ENCODE data around the gene ADGRA3.

Gene ADGRA3

GRCh38 chr4:22500831-22501714 is 14.8 kb downstream of the ADGRA3 start:
- H3K9ac ChIP-seq (ENCODE audit: low read length), result no peak overlapping the region
- H3K9me2 ChIP-seq (replicated peaks; ENCODE audit: insufficient read depth, low read length), result no peaks in the 10 kb centered on the region
- H2AFZ ChIP-seq (ENCODE audit: low read depth, low read length, severe bottlenecking), result no peak overlapping the region
- no peak overlapping the region for H3K4me3 ChIP-seq (ENCODE audit: insufficient read depth, low read length, poor library complexity, severe bottlenecking)
- no peaks in the 10 kb centered on the region for H3F3A ChIP-seq (ENCODE audit: insufficient read depth)
- no peak overlapping the region for H3K4me2 ChIP-seq (ENCODE audit: low read depth, low read length, poor library complexity, severe bottlenecking)
- no peak overlapping the region for H3K27ac ChIP-seq (ENCODE audit: low read depth, low read length)
- no peaks in the 10 kb centered on the region for H3K27me3 ChIP-seq (ENCODE audit: low read length)
- H3K9me3 ChIP-seq (ENCODE audit: insufficient read depth, low read length), result no peaks in the 10 kb centered on the region
- H3K79me2 ChIP-seq (ENCODE audit: insufficient read depth, low read length), result no peaks in the 10 kb centered on the region
- TF ChIP-seq CTCF (IDR thresholded peaks at IDR 0.05; ENCODE audit: insufficient read depth, low read length, poor library complexity, severe bottlenecking) (no peak), EZH2phosphoT487 (conservative IDR thresholded peaks at IDR 0.05; ENCODE audit: low read length) (no peak)
- no peaks in the 10 kb centered on the region for H3K36me3 ChIP-seq (ENCODE audit: low read length)
- H4K20me1 ChIP-seq (ENCODE audit: low read depth, low read length), result no peaks in the 10 kb centered on the region

GRCh38 chr4:22500128-22500611 is 15.7 kb downstream of the ADGRA3 start:
- no peaks in the 10 kb centered on the region for H3K9me2 ChIP-seq (replicated peaks; ENCODE audit: insufficient read depth, low read length)
- no peaks in the 10 kb centered on the region for H3K27me3 ChIP-seq (ENCODE audit: low read length)
- no peaks in the 10 kb centered on the region for H4K20me1 ChIP-seq (ENCODE audit: low read depth, low read length)
- no peak for TF ChIP-seq CTCF (IDR thresholded peaks at IDR 0.05; ENCODE audit: insufficient read depth, low read length, poor library complexity, severe bottlenecking)
- TF ChIP-seq EZH2phosphoT487 (conservative IDR thresholded peaks at IDR 0.05; ENCODE audit: low read length), result no peak
- no peaks in the 10 kb centered on the region for H3K79me2 ChIP-seq (ENCODE audit: insufficient read depth, low read length)
- H3F3A ChIP-seq (ENCODE audit: insufficient read depth), result no peaks in the 10 kb centered on the region
- H3K27ac ChIP-seq (ENCODE audit: low read depth, low read length), result no peak overlapping the region
- H3K36me3 ChIP-seq (ENCODE audit: low read length), result no peaks in the 10 kb centered on the region
- no peak overlapping the region for H3K4me3 ChIP-seq (ENCODE audit: insufficient read depth, low read length, poor library complexity, severe bottlenecking)
- no peaks in the 10 kb centered on the region for H3K9me3 ChIP-seq (ENCODE audit: insufficient read depth, low read length)
- no peak overlapping the region for H2AFZ ChIP-seq (ENCODE audit: low read depth, low read length, severe bottlenecking)
- no peak overlapping the region for H3K4me2 ChIP-seq (ENCODE audit: low read depth, low read length, poor library complexity, severe bottlenecking)
- H3K9ac ChIP-seq (ENCODE audit: low read length), result no peak overlapping the region

GRCh38 chr4:22498866-22499265 is 17.0 kb downstream of the ADGRA3 start:
- H3K9me3 ChIP-seq (ENCODE audit: insufficient read depth, low read length), result no peaks in the 10 kb centered on the region
- H3K36me3 ChIP-seq (ENCODE audit: low read length), result no peaks in the 10 kb centered on the region
- H3K27me3 ChIP-seq (ENCODE audit: low read length), result no peaks in the 10 kb centered on the region
- no peak for TF ChIP-seq EZH2phosphoT487 (conservative IDR thresholded peaks at IDR 0.05; ENCODE audit: low read length)
- TF ChIP-seq CTCF (IDR thresholded peaks at IDR 0.05; ENCODE audit: insufficient read depth, low read length, poor library complexity, severe bottlenecking), result no peak
- no peaks in the 10 kb centered on the region for H3K79me2 ChIP-seq (ENCODE audit: insufficient read depth, low read length)
- H3K9ac ChIP-seq (ENCODE audit: low read length), result no peak overlapping the region
- no peaks in the 10 kb centered on the region for H3F3A ChIP-seq (ENCODE audit: insufficient read depth)
- H3K9me2 ChIP-seq (replicated peaks; ENCODE audit: insufficient read depth, low read length), result no peaks in the 10 kb centered on the region
- H3K27ac ChIP-seq (ENCODE audit: low read depth, low read length), result no peak overlapping the region
- H3K4me2 ChIP-seq (ENCODE audit: low read depth, low read length, poor library complexity, severe bottlenecking), result no peak overlapping the region
- no peak overlapping the region for H2AFZ ChIP-seq (ENCODE audit: low read depth, low read length, severe bottlenecking)
- no peak overlapping the region for H3K4me3 ChIP-seq (ENCODE audit: insufficient read depth, low read length, poor library complexity, severe bottlenecking)
- no peaks in the 10 kb centered on the region for H4K20me1 ChIP-seq (ENCODE audit: low read depth, low read length)

Data from SU-DHL-6 (cell line).